Activated CD4-positive, alpha-beta T cell treated with anti-CD3 and anti-CD28 coated beads, Interleukin-2, amount 50 U/mL, for 48 hours (primary cell): Measurements from ENCODE around the gene CUX1.
"Not testable (repeated sequence)": the region's sequence is repeated elsewhere in the genome, so short reads cannot be mapped to it uniquely, and the experiment has no call there.

Source experiments
- DNase-seq, 2 experiments: peaks; one replicate each; pipeline ENCODE4 v3.0.0-alpha.2; 2020

Gene CUX1

DNA sequence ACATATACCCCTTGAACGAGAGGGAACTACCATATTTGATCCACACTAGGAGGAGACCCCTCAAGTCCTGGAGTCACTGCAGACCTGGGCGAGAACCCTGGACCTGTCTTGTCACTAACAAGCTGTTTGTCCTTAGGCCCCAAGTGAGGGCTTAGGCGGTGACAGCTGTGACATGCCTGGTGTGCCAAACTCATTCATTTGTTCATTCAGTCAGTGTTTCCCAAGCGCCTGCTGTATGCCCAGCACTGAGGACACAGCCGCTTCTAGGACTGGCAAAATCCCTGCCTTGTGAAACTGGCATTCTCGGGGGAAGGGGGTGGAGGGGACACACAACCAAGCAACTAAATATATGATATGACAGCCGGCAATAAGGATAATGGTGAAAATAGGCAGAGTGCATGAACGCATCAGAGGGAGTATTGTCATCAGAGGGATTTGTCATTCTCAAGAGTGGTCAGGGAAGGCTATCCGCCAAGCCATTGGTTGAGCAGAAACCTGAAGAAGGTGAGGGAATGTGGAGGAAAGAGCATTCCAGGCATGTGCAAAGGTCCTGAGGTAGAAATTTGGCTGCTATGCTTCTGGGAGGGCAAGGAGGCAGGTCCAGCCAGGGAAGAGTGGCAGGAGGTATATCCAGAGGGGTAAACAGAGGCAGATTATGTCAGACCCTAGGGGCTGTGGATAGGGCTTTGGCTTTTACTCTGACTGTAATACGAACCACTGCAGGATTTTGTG is 480.2 kb downstream of the CUX1 start:
- no peak for DNase-seq

DNA sequence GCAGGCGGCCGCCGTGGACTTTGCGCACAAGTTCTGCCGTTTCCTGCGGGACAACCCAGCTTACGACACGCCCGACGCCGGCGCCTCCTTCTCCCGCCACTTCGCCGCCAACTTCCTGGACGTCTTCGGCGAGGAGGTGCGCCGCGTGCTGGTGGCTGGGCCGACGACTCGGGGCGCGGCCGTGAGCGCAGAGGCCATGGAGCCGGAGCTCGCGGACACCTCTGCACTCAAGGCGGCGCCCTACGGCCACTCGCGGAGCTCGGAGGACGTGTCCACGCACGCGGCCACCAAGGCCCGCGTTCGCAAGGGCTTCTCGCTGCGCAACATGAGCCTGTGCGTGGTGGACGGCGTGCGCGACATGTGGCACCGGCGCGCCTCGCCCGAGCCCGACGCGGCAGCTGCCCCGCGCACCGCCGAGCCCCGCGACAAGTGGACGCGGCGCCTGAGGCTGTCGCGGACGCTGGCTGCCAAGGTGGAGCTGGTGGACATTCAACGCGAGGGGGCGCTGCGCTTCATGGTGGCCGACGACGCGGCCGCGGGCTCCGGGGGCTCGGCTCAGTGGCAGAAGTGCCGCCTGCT is 483.3 kb downstream of the CUX1 start:
- no peak for DNase-seq

- not testable (repeated sequence) for DNase-seq
Measured at GRCh38 chr7:102301367-102301766, 483.9 kb downstream of the CUX1 start.

DNA sequence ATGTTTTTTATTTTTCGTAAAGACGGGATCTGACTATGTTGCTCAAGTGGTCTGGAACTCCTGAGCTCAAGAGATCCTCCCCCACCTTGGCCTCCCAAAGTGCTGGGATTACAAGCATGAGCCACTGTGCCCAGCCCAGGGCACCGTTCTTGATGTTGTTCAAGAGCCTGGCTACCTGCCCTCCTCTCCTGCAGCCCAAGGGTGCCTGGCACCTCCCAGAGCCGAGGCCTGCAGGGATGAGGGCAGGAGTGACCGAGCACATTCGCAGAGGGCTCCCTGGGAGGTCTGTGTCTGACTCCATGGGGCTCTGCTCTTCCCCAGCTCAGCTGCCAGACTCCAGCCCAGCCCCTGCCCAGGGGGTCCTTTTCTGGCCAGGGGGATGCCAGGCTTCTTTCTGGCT is 484.6 kb downstream of the CUX1 start:
- DNase-seq, result no peak

- DNase-seq, result no peak
Measured at GRCh38 chr7:102303669-102304422, 486.4 kb downstream of the CUX1 start.

DNA sequence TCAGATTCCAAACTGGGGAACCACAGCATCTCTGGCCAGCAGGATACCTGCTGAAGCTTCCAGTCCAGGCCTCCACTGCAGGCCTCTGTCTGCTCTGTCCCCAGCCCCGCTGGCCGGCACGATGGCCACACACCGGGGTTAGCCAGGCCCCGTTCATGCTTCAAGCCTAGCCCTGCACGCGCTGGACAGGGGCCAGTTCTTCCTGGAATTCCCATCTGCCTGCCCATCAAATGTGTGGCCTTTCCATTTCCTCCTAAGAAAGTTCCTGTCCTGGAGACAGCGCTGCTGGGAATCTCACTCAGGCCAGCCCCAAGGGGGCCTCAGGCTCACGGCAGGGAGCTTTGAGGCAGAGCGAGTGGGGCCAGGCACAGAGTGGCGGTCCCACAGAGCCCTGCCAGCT is 487.2 kb downstream of the CUX1 start:
- DNase-seq, result no peak

DNA sequence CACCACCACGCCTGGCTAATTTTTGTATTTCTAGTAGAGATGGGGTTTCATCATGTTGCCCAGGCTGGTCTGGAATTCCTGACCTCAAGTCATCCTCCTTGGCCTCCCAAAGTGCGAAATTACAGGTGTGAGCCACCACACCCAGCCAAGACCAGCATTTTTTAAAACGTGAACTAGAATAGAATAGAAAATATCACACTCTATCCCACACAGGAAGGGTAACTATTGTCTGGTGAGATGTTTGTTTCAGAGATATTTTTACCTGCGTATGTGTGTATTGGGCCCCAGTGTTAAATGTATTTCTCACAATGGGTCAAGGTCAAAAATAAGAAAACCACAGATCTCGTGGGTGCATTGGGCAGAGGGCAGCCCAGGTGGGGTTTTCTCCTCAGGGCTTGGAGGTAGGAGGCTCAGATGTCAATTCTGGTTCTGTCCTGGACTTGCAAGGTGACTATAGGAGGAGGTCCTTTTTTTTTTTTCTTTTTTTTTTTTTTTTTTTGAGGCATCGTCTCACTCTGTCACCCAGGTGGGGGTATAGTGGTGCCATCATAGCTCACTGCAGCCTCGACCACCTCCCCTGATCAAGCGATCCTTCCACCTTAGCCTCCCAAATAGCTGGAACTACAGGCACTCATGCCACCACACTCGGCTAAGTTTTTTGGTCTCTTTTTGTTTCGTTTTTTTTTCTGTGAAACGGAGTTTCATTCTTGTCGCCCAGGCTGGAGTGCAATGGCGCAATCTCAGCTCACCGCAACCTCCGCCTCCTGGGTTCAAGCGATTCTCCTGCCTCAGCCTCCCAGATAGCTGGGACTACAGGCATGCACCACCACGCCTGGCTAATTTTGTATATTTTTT is 488.2 kb downstream of the CUX1 start:
- no peak for DNase-seq

GRCh38 chr7:102306916-102307677 is 489.7 kb downstream of the CUX1 start:
- DNase-seq, result peak; percentile 27 to 36

GRCh38 chr7:102310414-102310815 is 493.0 kb downstream of the CUX1 start:
- DNase-seq, result no peak

- no peak for DNase-seq
Measured at GRCh38 chr7:102312317-102312716, 494.9 kb downstream of the CUX1 start.

DNA sequence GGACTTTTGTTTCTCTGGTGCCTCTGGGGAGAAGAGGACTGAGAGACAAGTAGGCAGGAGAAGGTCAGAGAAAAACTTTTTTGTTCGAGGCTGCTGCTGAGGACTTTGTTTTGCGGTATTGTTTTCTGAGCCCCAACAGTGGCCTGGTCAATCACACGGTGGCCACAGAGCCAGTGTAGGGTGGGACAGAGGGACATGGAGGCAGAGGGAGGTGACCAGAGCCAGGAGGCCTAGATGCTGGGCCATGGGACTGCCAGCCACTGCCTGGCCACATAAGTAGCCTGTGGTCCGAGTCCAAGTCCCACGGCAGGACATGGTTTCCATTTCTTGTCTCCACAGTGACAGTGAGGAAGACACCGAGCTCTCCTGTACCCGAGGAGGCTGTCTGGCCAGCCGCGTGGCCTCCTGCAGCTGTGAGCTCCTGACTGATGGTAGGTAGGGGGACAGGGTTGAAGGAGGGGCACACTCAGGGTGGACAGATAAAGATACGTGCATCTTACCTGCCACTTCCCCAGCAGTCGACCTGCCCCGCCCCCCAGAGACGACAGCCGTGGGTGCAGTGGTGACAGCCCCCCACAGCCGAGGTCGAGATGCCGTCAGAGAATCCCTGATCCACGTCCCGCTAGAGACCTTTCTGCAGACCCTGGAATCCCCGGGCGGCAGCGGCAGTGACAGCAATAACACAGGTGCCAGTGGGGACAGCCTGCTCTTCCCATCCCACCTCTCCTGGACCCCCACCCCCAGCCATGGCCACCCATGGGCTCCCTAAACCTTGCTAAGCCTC is 496.8 kb downstream of the CUX1 start:
- DNase-seq, result no peak

- no peak for DNase-seq
Measured at GRCh38 chr7:102317231-102318059, 500.0 kb downstream of the CUX1 start.

DNA sequence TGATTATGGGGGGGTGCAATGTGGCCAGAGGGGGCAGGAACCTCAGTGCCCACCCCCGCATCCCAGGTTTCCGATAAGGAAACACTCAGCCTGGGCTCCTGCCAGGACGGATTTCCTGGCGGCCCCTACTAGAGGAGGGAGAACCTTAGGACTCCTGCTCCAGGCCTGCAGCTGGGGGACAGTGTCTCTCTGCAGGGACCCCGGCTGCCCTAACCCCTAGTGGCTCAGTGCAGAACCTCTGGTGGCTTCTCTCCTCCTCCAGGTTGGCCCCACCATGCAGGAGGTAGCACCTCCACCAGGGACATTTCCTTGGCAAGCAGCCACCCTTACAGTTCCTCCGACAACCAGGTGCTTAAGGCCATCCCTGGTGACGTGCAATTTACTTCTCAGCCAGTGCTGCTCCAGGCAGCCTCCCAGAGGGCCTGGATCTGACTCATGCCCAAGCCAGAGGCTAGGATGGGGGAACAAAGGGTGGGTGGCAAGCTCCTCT is 501.1 kb downstream of the CUX1 start:
- no peak for DNase-seq

GRCh38 chr7:102319671-102320070 is 502.2 kb downstream of the CUX1 start:
- DNase-seq, result no peak

GRCh38 chr7:102320181-102320580 is 502.8 kb downstream of the CUX1 start:
- DNase-seq, result no peak

GRCh38 chr7:102320601-102321350 is 503.4 kb downstream of the CUX1 start:
- no peak for DNase-seq

DNA sequence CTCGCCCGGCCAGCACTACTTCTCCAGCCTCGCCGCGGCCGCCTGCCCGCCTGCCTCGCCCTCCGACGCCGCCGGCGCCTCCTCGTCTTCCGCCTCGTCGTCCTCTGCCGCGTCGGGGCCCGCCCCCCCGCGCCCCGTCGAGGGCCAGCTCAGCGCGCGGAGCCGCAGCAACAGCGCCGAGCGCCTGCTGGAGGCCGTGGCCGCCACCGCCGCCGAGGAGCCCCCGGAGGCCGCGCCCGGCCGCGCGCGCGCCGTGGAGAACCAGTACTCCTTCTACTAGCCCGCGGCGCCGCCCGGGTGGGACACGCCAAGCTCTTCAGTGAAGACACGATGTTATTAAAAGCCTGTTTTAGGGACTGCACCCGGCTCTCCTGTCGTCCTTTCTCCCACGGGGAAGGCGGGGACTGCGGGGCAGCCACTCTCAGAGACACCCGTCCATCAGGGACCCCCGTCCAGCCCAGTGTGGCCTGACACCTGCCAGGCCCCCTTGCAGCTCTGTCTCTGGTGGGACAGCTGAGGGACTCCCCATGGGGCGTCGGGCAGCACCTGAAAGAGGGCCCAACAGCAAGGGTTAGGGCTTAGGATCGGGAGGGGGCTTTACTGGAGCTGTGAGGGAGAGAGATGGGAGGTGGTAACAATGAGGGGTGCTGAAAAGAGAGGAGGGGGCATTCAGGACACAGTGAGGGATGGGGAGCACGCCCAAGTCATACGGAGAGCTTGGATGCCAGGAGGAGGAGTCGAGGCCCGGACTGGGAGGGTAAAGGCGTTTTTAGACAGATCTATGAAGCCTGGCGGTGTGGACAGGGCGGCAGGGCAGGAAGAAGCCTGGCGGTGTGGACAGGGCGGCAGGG is 504.1 kb downstream of the CUX1 start:
- DNase-seq, result no peak

- DNase-seq, result no peak
Measured at GRCh38 chr7:102322202-102322715, 504.8 kb downstream of the CUX1 start.

DNA sequence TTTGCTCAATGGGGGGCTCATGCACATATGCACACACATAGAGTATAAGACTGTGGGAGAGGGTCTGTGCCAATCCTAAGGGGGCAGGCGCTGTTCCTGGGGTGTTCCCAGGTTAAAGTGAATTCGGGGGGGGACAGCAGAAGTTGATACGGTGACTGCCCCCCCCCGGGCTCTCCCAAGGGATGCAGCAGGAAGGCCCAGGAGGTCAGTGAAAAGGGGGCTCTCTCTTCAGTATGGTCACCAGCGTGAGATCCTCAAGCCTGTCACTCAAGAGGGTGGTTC is 506.4 kb downstream of the CUX1 start:
- no peak for DNase-seq
